GM19452 (cell line): ENCODE results near the gene MRPL42.
"Not testable (repeated sequence)": the region's sequence is repeated elsewhere in the genome, so short reads cannot be mapped to it uniquely, and the experiment has no call there.

Source experiments
- ATAC-seq: cut with Tn5 transposase; IDR thresholded peaks from one replicate; pipeline ENCODE4 v1.9.1; 2021; ENCODE audit not compliant: unreplicated experiment

The MRPL42 gene

GRCh38 chr12:93467351-93468007 lies at the start of gene MRPL42:
TSS of gene MRPL42 (plus strand) at chr12:93467514. CDS start at chr12:93469286, 1,772 bp downstream.
- peak; percentile 89 for ATAC-seq

- ATAC-seq: no peak
Observed at GRCh38 chr12:93417967-93418480, 49.3 kb upstream of the MRPL42 start.

GRCh38 chr12:93419388-93420034 lies 47.8 kb upstream of the MRPL42 start:
- no peak for ATAC-seq

- no peak for ATAC-seq
Observed at GRCh38 chr12:93422050-93422449, 45.3 kb upstream of the MRPL42 start.

GRCh38 chr12:93425736-93426411 lies 41.4 kb upstream of the MRPL42 start:
- ATAC-seq: no peak

- no peak for ATAC-seq
Observed at GRCh38 chr12:93426412-93426805, 40.9 kb upstream of the MRPL42 start.

- no peak for ATAC-seq
Observed at GRCh38 chr12:93427779-93428564, 39.3 kb upstream of the MRPL42 start.

GRCh38 chr12:93429448-93429847 lies 37.9 kb upstream of the MRPL42 start:
- no peak for ATAC-seq

- ATAC-seq: no peak
Observed at GRCh38 chr12:93429852-93430251, 37.5 kb upstream of the MRPL42 start.

GRCh38 chr12:93430280-93430679 lies 37.0 kb upstream of the MRPL42 start:
- ATAC-seq: no peak

GRCh38 chr12:93432031-93432430 lies 35.3 kb upstream of the MRPL42 start:
- not testable (repeated sequence) for ATAC-seq

- no peak for ATAC-seq
Observed at GRCh38 chr12:93434256-93434865, 33.0 kb upstream of the MRPL42 start.

- ATAC-seq: no peak
Observed at GRCh38 chr12:93438266-93439050, 28.9 kb upstream of the MRPL42 start.

- ATAC-seq: no peak
Observed at GRCh38 chr12:93440043-93440835, 27.1 kb upstream of the MRPL42 start.

GRCh38 chr12:93441081-93441616 lies 26.2 kb upstream of the MRPL42 start:
- no peak for ATAC-seq

- peak; percentile 74 for ATAC-seq
Observed at GRCh38 chr12:93441617-93442410, 25.5 kb upstream of the MRPL42 start, which contains the start of gene UBE2N. TSS of gene UBE2N (minus strand) at chr12:93441947. CDS start at chr12:93441884, 63 bp downstream.

GRCh38 chr12:93442411-93443340 lies 24.6 kb upstream of the MRPL42 start:
- ATAC-seq: no peak
